ENCODE data around the gene SEZ6L2.

The SEZ6L2 gene

DNA sequence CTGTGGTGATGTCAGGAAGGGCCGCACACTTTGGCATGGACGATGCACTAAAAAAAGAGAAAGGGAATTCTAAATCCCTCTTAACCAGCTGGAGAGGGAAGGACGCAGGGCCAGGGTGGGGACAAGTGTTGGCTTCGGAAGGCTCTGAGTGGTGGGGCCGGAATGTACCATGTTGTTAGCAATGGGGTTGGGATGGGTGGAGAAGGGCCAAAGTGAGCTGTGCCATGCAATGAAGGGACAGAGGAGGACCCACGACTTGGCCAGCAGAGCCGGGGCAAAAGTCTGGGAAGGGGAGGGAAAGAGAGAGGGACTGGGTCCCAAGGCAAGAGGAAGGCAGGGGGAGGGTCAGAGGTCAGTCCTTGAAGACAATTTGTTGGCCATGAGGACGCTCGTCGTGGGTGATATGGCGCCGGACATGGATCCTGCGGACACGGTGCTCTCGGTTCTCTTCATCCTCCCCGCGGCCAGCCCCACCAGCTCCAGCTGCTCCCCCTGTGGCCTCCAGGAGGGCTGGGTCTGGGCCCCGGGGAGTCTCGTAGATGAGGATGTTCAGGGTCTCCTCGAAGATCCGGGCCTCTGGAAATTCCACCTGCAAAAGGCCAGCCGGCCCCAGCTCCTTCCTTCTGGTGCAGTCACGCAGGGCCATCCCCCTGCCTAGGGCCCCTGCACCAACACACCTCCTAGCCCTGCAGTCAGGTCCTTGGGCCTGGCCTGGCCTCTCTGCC, 7.3 kb upstream of the SEZ6L2 start:
- ATAC-seq (replicated peaks; ENCODE audit: extremely low read depth, poor library complexity, severe bottlenecking) (no peak), DNase-seq (ENCODE audit: low spot score in 2 of 2) (no peak)
- Mint-ChIP-seq H3K4me1 (no peaks in the 10 kb centered on the region), H3K36me3 (ENCODE audit: insufficient read depth) (peaks cover 5% of the 10 kb centered on the region), H3K9me3 (no peaks in the 10 kb centered on the region), H3K27ac (ENCODE audit: low read depth) (no peak overlapping the region), H3K4me3 (no peak overlapping the region), H3K27me3 (no peaks in the 10 kb centered on the region)

DNA sequence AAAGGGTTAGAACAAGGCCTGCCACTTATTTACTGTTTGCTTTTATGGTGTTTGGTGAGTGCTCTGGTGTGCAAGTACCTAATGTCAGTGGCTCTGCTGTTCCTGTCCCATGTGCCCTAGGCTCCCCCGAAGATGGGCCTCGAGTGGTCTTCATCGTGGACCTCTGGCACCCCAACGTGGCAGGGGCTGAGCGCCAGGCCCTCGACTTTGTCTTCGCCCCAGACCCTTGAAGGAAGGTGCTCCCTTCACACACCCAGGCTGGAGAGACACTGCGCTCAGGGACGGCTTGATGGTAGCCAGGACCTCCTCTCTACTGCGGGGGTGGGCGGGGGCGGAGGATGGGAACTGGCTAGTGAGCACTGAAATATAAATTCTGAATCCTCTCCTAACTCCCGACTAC, 6.3 kb upstream of the SEZ6L2 start:
- peaks cover 5% of the 10 kb centered on the region for H3K36me3 Mint-ChIP-seq (ENCODE audit: insufficient read depth)
- DNase-seq (ENCODE audit: low spot score in 2 of 2): no peak
- H3K27ac Mint-ChIP-seq (ENCODE audit: low read depth): no peak overlapping the region
- H3K27me3 Mint-ChIP-seq: no peaks in the 10 kb centered on the region
- no peaks in the 10 kb centered on the region for H3K9me3 Mint-ChIP-seq
- ATAC-seq (replicated peaks; ENCODE audit: extremely low read depth, poor library complexity, severe bottlenecking): no peak
- H3K4me3 Mint-ChIP-seq: no peak overlapping the region
- H3K4me1 Mint-ChIP-seq: peaks cover 4% of the 10 kb centered on the region

DNA sequence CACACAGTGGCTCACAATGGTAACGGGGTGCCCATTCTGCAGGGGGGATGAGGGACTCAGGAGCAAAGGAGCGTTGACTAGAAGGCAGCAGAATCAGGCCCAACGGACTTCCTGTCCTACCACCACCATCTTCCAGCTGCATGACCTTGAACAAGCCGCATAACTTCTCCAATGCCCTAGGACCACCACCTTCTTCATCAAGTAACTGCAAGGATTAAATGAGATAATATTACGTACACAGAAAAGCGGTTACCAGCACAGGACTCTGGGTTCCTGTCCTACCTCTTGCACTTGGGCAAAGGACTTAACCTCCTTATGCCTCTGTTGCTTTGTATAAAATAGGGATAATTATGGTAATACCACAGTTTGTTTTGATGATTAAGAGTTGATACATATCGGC, 5.6 kb upstream of the SEZ6L2 start:
- Mint-ChIP-seq H3K27me3 (no peaks in the 10 kb centered on the region), H3K27ac (ENCODE audit: low read depth) (no peak overlapping the region), H3K9me3 (no peaks in the 10 kb centered on the region), H3K4me3 (no peak overlapping the region), H3K36me3 (ENCODE audit: insufficient read depth) (peaks cover 5% of the 10 kb centered on the region), H3K4me1 (peaks cover 9% of the 10 kb centered on the region)
- ATAC-seq (replicated peaks; ENCODE audit: extremely low read depth, poor library complexity, severe bottlenecking): no peak
- DNase-seq (ENCODE audit: low spot score in 2 of 2): no peak

DNA sequence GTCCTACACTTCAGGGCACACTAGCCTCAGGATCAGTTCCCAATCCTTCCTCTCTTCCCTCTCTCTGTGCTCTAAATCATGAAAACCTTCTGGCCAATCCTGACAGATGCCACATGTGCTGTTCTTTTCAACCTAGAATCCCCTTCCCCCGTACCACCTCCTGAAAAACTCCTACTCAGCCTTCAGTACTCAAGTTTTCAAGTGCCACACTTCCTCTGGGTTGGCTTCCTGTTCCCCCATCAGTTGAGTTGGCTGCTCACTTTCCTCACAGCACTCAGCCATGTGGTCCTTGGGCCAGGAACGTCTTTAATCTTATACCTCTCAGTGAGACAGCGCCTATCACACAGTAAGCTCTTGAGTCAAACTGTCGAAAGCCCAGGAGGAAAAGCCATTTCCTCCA, 4.2 kb upstream of the SEZ6L2 start:
- Mint-ChIP-seq H3K4me3 (no peak overlapping the region), H3K27ac (ENCODE audit: low read depth) (no peak overlapping the region), H3K9me3 (no peaks in the 10 kb centered on the region), H3K36me3 (ENCODE audit: insufficient read depth) (peaks cover 5% of the 10 kb centered on the region), H3K4me1 (peaks cover 15% of the 10 kb centered on the region), H3K27me3 (peaks cover 7% of the 10 kb centered on the region)
- no peak for ATAC-seq (replicated peaks; ENCODE audit: extremely low read depth, poor library complexity, severe bottlenecking)
- DNase-seq (ENCODE audit: low spot score in 2 of 2): no peak

DNA sequence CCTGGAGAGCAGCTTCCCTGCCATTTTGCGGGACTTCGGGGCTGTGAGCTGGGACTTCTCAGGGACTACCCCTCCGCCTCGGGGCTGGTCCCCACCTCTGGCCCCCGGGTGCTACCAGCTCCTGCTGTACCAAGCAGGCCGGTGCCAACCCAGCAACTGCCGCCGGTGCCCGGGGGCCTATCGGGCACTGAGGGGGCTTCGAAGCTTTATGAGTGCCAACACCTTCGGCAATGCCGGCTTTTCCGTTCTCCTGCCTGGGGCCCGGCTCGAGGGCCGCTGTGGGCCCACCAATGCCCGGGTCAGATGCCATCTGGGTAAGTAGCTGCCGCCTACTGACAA, 2.2 kb upstream of the SEZ6L2 start:
- Mint-ChIP-seq H3K27me3 (peaks cover 28% of the 10 kb centered on the region), H3K36me3 (ENCODE audit: insufficient read depth) (peaks cover 1% of the 10 kb centered on the region), H3K27ac (ENCODE audit: low read depth) (no peak overlapping the region), H3K9me3 (no peaks in the 10 kb centered on the region), H3K4me1 (peaks cover 19% of the 10 kb centered on the region), H3K4me3 (peak overlapping the region; percentile 41)
- ATAC-seq (replicated peaks; ENCODE audit: extremely low read depth, poor library complexity, severe bottlenecking) (no peak), DNase-seq (ENCODE audit: low spot score in 2 of 2) (no peak)

DNA sequence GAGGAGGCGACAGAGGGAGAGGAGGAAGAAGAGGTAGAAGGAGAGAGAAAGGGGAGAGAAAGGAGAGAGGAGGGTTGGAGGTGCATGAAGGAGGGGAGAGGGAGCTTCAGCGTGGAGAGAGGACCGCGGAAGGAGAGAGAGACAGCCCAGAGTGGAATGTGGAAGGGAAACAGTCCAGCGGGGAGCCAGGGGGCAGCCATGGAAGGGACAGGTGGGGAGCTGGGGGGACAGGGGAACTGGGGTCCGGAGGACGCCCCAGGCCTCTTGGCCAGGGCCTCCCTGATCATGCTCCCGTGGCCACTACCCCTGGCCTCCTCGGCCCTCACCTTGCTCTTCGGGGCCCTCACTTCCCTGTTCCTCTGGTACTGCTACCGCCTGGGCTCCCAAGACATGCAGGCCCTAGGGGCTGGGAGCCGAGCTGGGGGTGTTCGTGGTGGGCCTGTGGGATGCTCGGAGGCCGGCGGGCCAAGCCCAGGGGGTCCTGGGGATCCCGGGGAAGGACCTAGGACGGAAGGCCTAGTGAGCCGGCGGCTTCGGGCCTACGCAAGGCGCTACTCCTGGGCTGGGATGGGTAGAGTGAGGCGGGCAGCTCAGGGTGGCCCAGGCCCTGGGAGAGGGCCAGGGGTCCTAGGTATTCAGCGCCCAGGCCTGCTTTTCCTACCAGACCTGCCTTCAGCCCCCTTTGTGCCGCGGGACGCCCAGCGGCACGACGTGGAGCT, 1.7 kb upstream of the SEZ6L2 start:
- Mint-ChIP-seq H3K9me3 (no peaks in the 10 kb centered on the region), H3K36me3 (ENCODE audit: insufficient read depth) (peaks cover 1% of the 10 kb centered on the region), H3K4me1 (peaks cover 19% of the 10 kb centered on the region), H3K27me3 (peaks cover 33% of the 10 kb centered on the region), H3K4me3 (peak overlapping the region; percentile 63), H3K27ac (ENCODE audit: low read depth) (no peak overlapping the region)
- DNase-seq (ENCODE audit: low spot score in 2 of 2) (no peak), ATAC-seq (replicated peaks; ENCODE audit: extremely low read depth, poor library complexity, severe bottlenecking) (no peak)

DNA sequence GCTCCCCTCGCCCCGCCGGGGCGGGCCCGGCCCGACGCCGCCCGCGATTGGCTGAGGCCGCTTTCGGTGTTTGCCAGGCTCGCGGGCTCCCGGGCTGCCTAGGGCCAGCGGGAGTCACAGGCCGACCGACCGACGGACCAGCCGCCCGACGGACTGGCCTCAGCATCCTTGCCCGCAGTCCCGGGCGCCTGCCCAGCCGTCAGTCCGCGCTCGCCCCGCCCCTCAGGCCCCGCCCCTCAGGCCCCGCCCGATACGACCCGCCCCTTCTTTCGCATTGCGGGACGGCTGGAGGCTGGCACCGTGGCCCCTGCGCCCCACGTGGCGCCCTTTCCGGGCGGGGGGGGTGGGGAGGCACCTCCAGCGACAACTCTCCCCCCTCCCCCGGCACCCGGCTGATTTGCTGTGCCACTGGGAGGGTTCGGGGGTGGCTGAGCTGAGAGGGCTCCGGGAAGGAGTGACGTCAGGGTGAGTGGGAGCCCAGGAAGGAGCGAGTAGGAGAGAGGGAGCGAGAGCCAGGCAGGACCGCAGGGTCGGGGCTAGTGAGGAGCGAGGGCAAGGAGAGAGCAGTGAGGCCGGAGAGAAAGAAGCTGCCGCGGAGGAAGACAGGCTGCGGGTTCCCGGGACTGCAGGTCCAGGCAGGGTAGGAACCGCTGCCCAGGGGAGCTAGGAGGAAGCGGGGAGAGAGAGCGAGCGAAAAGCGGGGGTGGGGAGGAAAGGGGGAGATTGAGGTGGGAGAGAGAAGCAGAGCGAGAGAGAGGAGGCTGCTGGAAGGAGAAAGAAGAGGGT, 945 bp upstream of the SEZ6L2 start, which contains the start of gene ASPHD1:
Gene ASPHD1, plus strand, starts transcription at position 387 of the 786 bp plus-strand sequence. CDS start 484 bp downstream, outside the sequence.
- Mint-ChIP-seq H3K27me3 (peaks cover 40% of the 10 kb centered on the region), H3K4me3 (peak within 1 kb of the TSS; percentile 63), H3K4me1 (peaks cover 19% of the 10 kb centered on the region), H3K9me3 (no peaks in the 10 kb centered on the region), H3K27ac (ENCODE audit: low read depth) (no peak within 1 kb of the TSS), H3K36me3 (ENCODE audit: insufficient read depth) (peaks cover 1% of the 10 kb centered on the region)
- DNase-seq (ENCODE audit: low spot score in 2 of 2) (peak; percentile 68 to 75), ATAC-seq (replicated peaks; ENCODE audit: extremely low read depth, poor library complexity, severe bottlenecking) (peak; percentile 84)

DNA sequence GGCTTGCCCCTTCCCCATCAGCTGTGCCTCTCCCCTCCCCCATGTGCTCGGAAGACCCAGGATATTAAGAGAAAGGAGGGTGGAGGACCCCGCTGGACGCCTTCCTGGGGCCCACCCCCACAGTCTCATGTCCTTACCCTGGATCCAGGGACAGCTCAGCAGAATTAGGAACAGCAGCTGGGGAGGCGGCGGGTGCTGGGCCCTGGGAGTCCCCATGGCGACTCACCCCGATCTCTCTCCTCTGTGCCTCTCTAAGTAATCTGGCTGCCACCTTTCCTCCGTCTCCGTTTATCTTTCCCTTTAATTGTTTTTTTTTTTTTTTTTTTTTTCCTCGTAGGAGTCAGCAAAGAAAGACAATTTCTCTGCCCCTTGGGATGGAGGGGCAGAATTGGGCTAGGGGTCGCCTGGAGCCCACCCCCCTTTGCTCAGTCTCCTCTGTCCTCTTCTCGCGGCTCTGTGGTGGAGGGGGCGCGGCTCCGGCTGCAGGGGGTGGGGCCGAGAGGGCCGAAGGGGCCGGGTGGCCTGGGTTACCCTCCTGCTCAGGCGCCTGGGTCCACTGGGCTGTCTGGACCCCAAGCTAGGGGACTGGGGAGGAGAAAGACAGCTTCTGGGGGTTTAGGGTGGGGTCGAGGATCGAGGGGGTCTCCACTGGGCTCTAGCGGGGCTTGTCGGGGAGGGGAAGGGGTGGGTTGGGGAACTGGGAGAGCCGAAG, 390 bp downstream of the SEZ6L2 start:
- Mint-ChIP-seq H3K36me3 (ENCODE audit: insufficient read depth) (no peaks in the 10 kb centered on the region), H3K4me1 (peaks cover 19% of the 10 kb centered on the region), H3K9me3 (no peaks in the 10 kb centered on the region), H3K4me3 (peak overlapping the region; percentile 18), H3K27ac (ENCODE audit: low read depth) (no peak overlapping the region), H3K27me3 (peaks cover 50% of the 10 kb centered on the region)
- ATAC-seq (replicated peaks; ENCODE audit: extremely low read depth, poor library complexity, severe bottlenecking) (no peak), DNase-seq (ENCODE audit: low spot score in 2 of 2) (no peak)

DNA sequence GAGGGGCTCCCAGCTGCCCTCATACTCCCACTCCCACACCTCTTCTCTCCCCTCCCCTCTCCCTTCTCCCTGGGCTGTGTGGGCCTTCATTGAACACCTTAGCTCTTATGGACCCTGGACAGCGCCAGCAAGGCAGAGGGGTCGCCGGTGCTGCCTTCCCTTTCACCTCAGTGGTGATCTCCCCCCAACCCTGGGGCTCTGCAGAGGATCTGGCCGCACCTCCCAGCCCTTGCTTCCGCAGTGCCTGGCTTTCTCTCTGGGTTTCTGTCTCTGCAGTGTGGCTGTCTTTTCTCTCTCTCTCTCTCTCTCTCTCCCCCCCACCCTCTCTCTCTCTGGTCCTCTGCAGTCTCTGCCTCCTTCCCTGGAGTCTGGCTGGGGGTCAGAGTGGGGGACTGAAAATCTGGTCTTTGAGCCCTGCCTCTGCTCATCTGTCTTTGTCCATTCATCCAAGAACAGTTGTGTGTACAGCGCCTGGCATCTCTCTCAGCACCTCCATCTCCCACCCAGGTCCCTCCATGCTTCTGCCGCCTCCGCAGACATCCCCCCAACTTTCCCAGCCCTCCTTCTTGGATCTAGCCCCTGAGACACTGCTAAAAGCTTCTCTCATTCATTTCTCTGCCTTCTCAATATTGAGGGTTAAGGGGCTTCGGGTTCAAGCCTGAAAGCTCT, 1.1 kb downstream of the SEZ6L2 start:
- Mint-ChIP-seq H3K4me1 (peaks cover 19% of the 10 kb centered on the region), H3K27ac (ENCODE audit: low read depth) (no peak overlapping the region), H3K36me3 (ENCODE audit: insufficient read depth) (no peaks in the 10 kb centered on the region), H3K9me3 (no peaks in the 10 kb centered on the region), H3K4me3 (peak overlapping the region; percentile 18), H3K27me3 (peaks cover 50% of the 10 kb centered on the region)
- no peak for ATAC-seq (replicated peaks; ENCODE audit: extremely low read depth, poor library complexity, severe bottlenecking)
- no peak for DNase-seq (ENCODE audit: low spot score in 2 of 2)

DNA sequence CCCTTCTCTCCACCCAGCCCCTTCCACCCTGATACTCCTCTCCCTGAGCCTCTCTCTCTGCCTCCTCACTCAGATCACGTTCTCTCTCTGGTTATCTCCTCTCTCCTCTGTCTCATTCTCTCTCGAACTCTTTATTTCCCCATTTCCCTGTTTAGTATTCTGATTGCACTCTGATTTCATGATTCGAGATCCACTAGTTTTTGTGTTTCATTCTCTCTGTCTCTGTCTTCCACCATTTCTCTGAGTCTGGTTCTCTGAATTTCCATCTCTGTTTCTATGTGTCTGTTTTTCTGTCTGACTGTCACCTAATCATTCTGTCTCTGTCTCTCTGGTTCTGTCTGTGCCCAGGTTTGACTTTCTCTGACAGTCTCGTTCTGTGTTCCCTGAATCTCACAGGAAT, 2.0 kb downstream of the SEZ6L2 start:
- no peak overlapping the region for H3K27ac Mint-ChIP-seq (ENCODE audit: low read depth)
- H3K27me3 Mint-ChIP-seq: peaks cover 50% of the 10 kb centered on the region
- no peaks in the 10 kb centered on the region for H3K36me3 Mint-ChIP-seq (ENCODE audit: insufficient read depth)
- H3K9me3 Mint-ChIP-seq: no peaks in the 10 kb centered on the region
- no peak for DNase-seq (ENCODE audit: low spot score in 2 of 2)
- H3K4me1 Mint-ChIP-seq: peaks cover 19% of the 10 kb centered on the region
- no peak for ATAC-seq (replicated peaks; ENCODE audit: extremely low read depth, poor library complexity, severe bottlenecking)
- no peak overlapping the region for H3K4me3 Mint-ChIP-seq

DNA sequence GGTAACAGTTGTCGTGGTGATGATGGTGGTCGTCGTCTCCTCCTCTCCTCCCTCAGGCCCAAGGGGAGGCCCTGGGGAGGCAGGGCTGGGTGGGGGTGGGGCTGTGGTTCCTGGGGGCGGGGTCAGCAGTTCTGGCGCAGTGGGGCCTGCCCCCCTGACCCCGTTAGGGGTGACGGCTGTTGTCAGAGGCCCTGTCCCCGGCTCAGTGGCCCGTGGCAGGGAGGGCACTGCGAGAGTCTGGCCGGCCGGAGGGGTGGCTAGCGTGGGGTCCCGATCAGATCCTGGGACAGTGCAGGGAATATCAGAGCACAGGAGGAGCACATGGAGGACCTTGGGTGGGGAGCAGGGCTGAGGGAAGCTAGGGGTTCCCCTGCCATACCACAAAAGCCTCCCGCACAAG, 2.5 kb downstream of the SEZ6L2 start:
- ATAC-seq (replicated peaks; ENCODE audit: extremely low read depth, poor library complexity, severe bottlenecking) (no peak), DNase-seq (ENCODE audit: low spot score in 2 of 2) (no peak)
- Mint-ChIP-seq H3K27ac (ENCODE audit: low read depth) (no peak overlapping the region), H3K4me3 (no peak overlapping the region), H3K36me3 (ENCODE audit: insufficient read depth) (no peaks in the 10 kb centered on the region), H3K4me1 (peaks cover 19% of the 10 kb centered on the region), H3K9me3 (no peaks in the 10 kb centered on the region), H3K27me3 (peaks cover 50% of the 10 kb centered on the region)

DNA sequence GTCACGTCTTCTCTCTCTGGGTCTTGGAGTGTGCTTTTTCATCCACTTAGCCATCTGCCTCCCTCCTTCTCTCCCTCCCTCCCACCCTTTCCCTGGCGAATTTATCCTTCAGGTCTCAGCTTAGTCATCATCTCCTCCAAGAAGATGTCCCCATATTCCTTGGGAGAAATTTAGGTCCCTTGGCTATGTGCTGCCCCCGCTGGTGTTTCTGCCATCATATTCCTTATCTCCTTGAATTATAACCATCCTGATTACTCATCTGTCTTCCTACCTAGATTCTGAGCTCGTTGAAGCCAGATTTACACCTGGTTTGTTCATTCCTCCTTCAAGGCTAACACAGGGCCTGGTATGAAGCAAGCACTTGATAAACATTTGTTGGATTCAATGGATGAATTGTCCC, 5.0 kb downstream of the SEZ6L2 start:
- H3K27me3 Mint-ChIP-seq: peaks cover 50% of the 10 kb centered on the region
- ATAC-seq (replicated peaks; ENCODE audit: extremely low read depth, poor library complexity, severe bottlenecking) (no peak), DNase-seq (ENCODE audit: low spot score in 2 of 2) (no peak)
- no peaks in the 10 kb centered on the region for H3K36me3 Mint-ChIP-seq (ENCODE audit: insufficient read depth)
- peaks cover 10% of the 10 kb centered on the region for H3K4me1 Mint-ChIP-seq
- H3K9me3 Mint-ChIP-seq: no peaks in the 10 kb centered on the region
- no peak overlapping the region for H3K4me3 Mint-ChIP-seq
- no peak overlapping the region for H3K27ac Mint-ChIP-seq (ENCODE audit: low read depth)
